Endothelial cell of umbilical vein (primary cell): ENCODE data around the gene NIN. TPM values are rescaled to one million over a fixed set of nuclear protein-coding genes. Genes with fewer than 3 reads are reported as not detected.

Experiments
- BruUV-seq: library from RNA; stranded (reverse); fragments of 400-500 nt; replicated peaks from 2 replicates; lab custom pipeline; 2021; lab: Mats Ljungman, UMichigan
- CTCF ChIA-PET: fragments of 300-600, 350-600 bp; sonication (Branson Sonifier 250); formaldehyde crosslinking; loops from one replicate; lab custom pipeline; 2021; ENCODE audit warnings: antibody characterized with exemption, inconsistent platforms; lab: Charles Lee
- POLR2A ChIA-PET: fragments of 300-600, 350-600 bp; sonication (Branson Sonifier 250); formaldehyde crosslinking; loops from one replicate; lab custom pipeline; 2021; ENCODE audit warnings: antibody characterized with exemption, inconsistent platforms; lab: Charles Lee
- DNase-seq: peaks from one replicate; pipeline ENCODE4 v3.0.0-alpha.2; 2011; ENCODE audit warnings: low read depth, low spot score
- FAIRE-seq: peaks from 2 replicates; lab custom pipeline; 2011; peaks lifted over from hg19 to GRCh38; lab: Jason Lieb, UNC
- H2AFZ ChIP-seq: 2 replicates; pipeline ENCODE4 v1.6.0; 2012; ENCODE audit warnings: low read depth, low read length, control low read depth, inconsistent platforms
- H3K27ac ChIP-seq: 2 replicates; pipeline ENCODE4 v1.5.1; 2011; ENCODE audit warnings: low read depth, mild to moderate bottlenecking, control low read depth, low read length, moderate library complexity; ENCODE audit not compliant: insufficient read depth
- H3K27me3 ChIP-seq, 2 experiments: 2 replicates each; pipeline versions ENCODE4 v1.6.0 to v1.6.1; 2011; ENCODE audit warnings: low read length in 2 of 2, mixed read lengths in 1 of 2; ENCODE audit not compliant: control insufficient read depth in 2 of 2, insufficient read depth in 2 of 2
- H3K36me3 ChIP-seq, 2 experiments: 2 replicates in 1 of 2; 3 replicates in 1 of 2; pipeline ENCODE4 v1.5.1; 2011; ENCODE audit warnings: low read length in 2 of 2, mild to moderate bottlenecking in 1 of 2, moderate library complexity in 1 of 2; ENCODE audit not compliant: control insufficient read depth in 2 of 2, insufficient read depth in 2 of 2; ENCODE audit errors: extremely low read depth in 1 of 2
- H3K4me1 ChIP-seq: 3 replicates; pipeline ENCODE4 v1.5.1; 2011; ENCODE audit warnings: mild to moderate bottlenecking, low read length; ENCODE audit not compliant: control insufficient read depth, insufficient read depth; ENCODE audit errors: extremely low read depth
- H3K4me2 ChIP-seq: 2 replicates; pipeline ENCODE4 v1.6.1; 2011; ENCODE audit warnings: low read length, control low read depth, mixed read lengths; ENCODE audit not compliant: insufficient read depth
- H3K4me3 ChIP-seq, 3 experiments: fragments of 200-600 bp in 1 of 3; sonication (generic), shearing (Covaris generic) in 1 of 3; replicated peaks in 1 of 3; 2 replicates each; pipeline ENCODE4 v1.5.1; 2011 to 2016; ENCODE audit warnings: control low read depth in 3 of 3, low read length in 3 of 3, mild to moderate bottlenecking in 2 of 3, inconsistent platforms in 1 of 3, low read depth in 1 of 3, moderate library complexity in 1 of 3; ENCODE audit not compliant: insufficient read depth in 1 of 3
- H3K79me2 ChIP-seq: 2 replicates; pipeline ENCODE4 v1.6.0; 2012; ENCODE audit warnings: low read length, inconsistent platforms; ENCODE audit not compliant: control insufficient read depth, insufficient read depth
- H3K9ac ChIP-seq: replicated peaks from 2 replicates; pipeline ENCODE3; 2011; ENCODE audit warnings: low read length, control low read depth; ENCODE audit not compliant: insufficient read depth; ENCODE audit errors: extremely low read depth
- H3K9me1 ChIP-seq: replicated peaks from 3 replicates; pipeline ENCODE4 v1.6.0; 2011; ENCODE audit warnings: mild to moderate bottlenecking, low read length; ENCODE audit not compliant: control insufficient read depth, insufficient read depth; ENCODE audit errors: extremely low read depth
- H3K9me3 ChIP-seq: replicated peaks from 2 replicates; pipeline ENCODE4 v1.5.1; 2012; ENCODE audit warnings: low read length, inconsistent platforms; ENCODE audit not compliant: control insufficient read depth, insufficient read depth
- H4K20me1 ChIP-seq: replicated peaks from 2 replicates; pipeline ENCODE3; 2011; ENCODE audit warnings: mild to moderate bottlenecking, low read length; ENCODE audit not compliant: control insufficient read depth, insufficient read depth; ENCODE audit errors: extremely low read depth
- CTCF ChIP-seq, 2 donors: IDR thresholded peaks; 1 replicate in 1 of 2; 2 replicates in 1 of 2; pipeline ENCODE4 v1.5.1; 2011; ENCODE audit warnings: low read length in 2 of 2, mild to moderate bottlenecking in 2 of 2, moderate library complexity in 2 of 2, control low read depth in 1 of 2, inconsistent platforms in 1 of 2, low read depth in 1 of 2; ENCODE audit not compliant: insufficient read depth in 1 of 2; ENCODE audit errors: extremely low read depth in 1 of 2
- EZH2 ChIP-seq: IDR thresholded peaks from 2 replicates; pipeline ENCODE4 v1.6.1; 2012; ENCODE audit warnings: borderline replicate concordance, low read depth, mild to moderate bottlenecking, moderate library complexity, low read length, inconsistent platforms; ENCODE audit not compliant: severe bottlenecking
- FOS ChIP-seq: IDR thresholded peaks from 2 replicates; pipeline ENCODE4 v1.6.1; 2011; ENCODE audit warnings: mild to moderate bottlenecking, low read length, moderate library complexity, borderline replicate concordance; ENCODE audit not compliant: insufficient read depth
- GATA2 ChIP-seq: IDR thresholded peaks from 2 replicates; pipeline ENCODE4 v1.7.0; 2011; ENCODE audit warnings: low read depth, mild to moderate bottlenecking, moderate library complexity, mixed read lengths, low read length; ENCODE audit not compliant: insufficient read length, insufficient read depth
- JUN ChIP-seq: IDR thresholded peaks from 2 replicates; pipeline ENCODE4 v1.6.1; 2011; ENCODE audit warnings: borderline replicate concordance, low read depth; ENCODE audit not compliant: insufficient read length, insufficient read depth
- MAX ChIP-seq: IDR thresholded peaks from 2 replicates; pipeline ENCODE4 v1.6.1; 2011; ENCODE audit not compliant: insufficient read depth, insufficient read length
- MYC ChIP-seq: IDR thresholded peaks from one replicate; pipeline ENCODE4 v1.6.1; 2011; ENCODE audit warnings: mild to moderate bottlenecking, low read depth, low read length
- POLR2A ChIP-seq: IDR thresholded peaks from 2 replicates; pipeline ENCODE4 v1.6.1; 2012; ENCODE audit warnings: low read depth, mild to moderate bottlenecking, control low read depth, low read length
- POLR2AphosphoS5 ChIP-seq: IDR thresholded peaks from 2 replicates; pipeline ENCODE4 v1.6.1; 2012; ENCODE audit warnings: low read depth, mild to moderate bottlenecking, control low read depth, low read length, moderate library complexity; ENCODE audit not compliant: insufficient read depth
- dilution Hi-C: fragments of 300-500 bp; cut with MboI; formaldehyde crosslinking; loops from one replicate; pipeline ENCODE4 v1.15.0; 2019; ENCODE audit warnings: low sequenced_read_pairs; ENCODE audit not compliant: extremely low pct_ligation_motif_present
- intact Hi-C: fragments of 100-400 bp; cut with micrococcal nuclease; formaldehyde crosslinking; loops from one replicate; pipeline ENCODE4 v1.10.0; 2022
- polyA plus RNA-seq, 4 experiments: library from polyadenylated mRNA; depleted of rRNA in 3 of 4; stranded (reverse) in 3 of 4; unstranded in 1 of 4; fragments of >200 nt; gene quantifications; 2 replicates each; pipeline versions ENCODE4 v1.2.1 to v1.2.3, GENCODE V29; 2011 to 2012; ENCODE audit warnings: missing spikeins in 1 of 4
- total RNA-seq: library from RNA; stranded (reverse); gene quantifications from 2 replicates; pipeline ENCODE4 v1.2.3, GENCODE V29; 2021

Gene NIN
- total and polyA plus RNA-seq, 2 donors (not counting 3 experiments of a cell fraction or from before 2014, with no cell fraction given): 7.1 to 76.3 TPM

GRCh38 chr14:50750323-50750722, 80.6 kb downstream of the NIN start:
- no peak for TF ChIP-seq MYC
- TF ChIP-seq JUN: no peak
- TF ChIP-seq POLR2AphosphoS5: no peak
- no peak for TF ChIP-seq EZH2
- no peak for TF ChIP-seq MAX
- TF ChIP-seq CTCF (IDR thresholded peaks at IDR 0.05; ENCODE audit: extremely low read depth in 1 of 2, insufficient read depth in 1 of 2, low read depth in 1 of 2, low read length in 2 of 2): no peak
- no peak for TF ChIP-seq GATA2
- no peak for TF ChIP-seq POLR2A
- TF ChIP-seq FOS: no peak
- no TSS peak for BruUV-seq
- Histone ChIP-seq H3K27ac (no peak overlapping the region), H3K27me3 (no peaks in the 10 kb centered on the region), H3K36me3 (peaks cover 6 to 16% of the 10 kb centered on the region in 2 experiments), H4K20me1 (no peaks in the 10 kb centered on the region), H3K9me1 (no peaks in the 10 kb centered on the region), H3K9me3 (no peaks in the 10 kb centered on the region), H3K9ac (no peak overlapping the region), H3K4me1 (no peaks in the 10 kb centered on the region), H3K4me3 (no peak overlapping the region), H3K79me2 (no peaks in the 10 kb centered on the region), H2AFZ (no peak overlapping the region), H3K4me2 (no peak overlapping the region)
- dilution Hi-C loops (no loop called here), intact Hi-C loops (no loop called here)
- POLR2A ChIA-PET: no interaction called here
- DNase-seq (no peak), FAIRE-seq (no peak)
- CTCF ChIA-PET: interaction anchor here (0.7 kb wide), 1 partner anchor 11 kb away, joined by 3 read pairs; no protein-coding TSS in a partner anchor
